Right lobe of liver (tissue), 6 donors: Measurements from ENCODE around the gene TXLNG. TPM values are rescaled to one million over a fixed set of nuclear protein-coding genes. Genes with fewer than 3 reads are reported as not detected.

Experiments used
- ATAC-seq, 4 donors: fragments of 200-7000 bp; cut with Tn5 transposase; one replicate each; pipeline ENCODE4 v1.9.1; 2020; ENCODE audit warnings: mild to moderate bottlenecking in 4 of 4, moderate library complexity in 4 of 4
- DNase-seq, 3 donors: peaks; one replicate each; pipeline ENCODE4 v3.0.0-alpha.2; 2020
- H3K27ac ChIP-seq, 3 donors: fragments of 200-600 bp; one replicate each; pipeline ENCODE4 v1.8.0; 2022
- H3K27me3 ChIP-seq, 2 donors: fragments of 200-600 bp; one replicate each; pipeline ENCODE4 v1.8.0; 2022
- H3K36me3 ChIP-seq, 4 donors: fragments of 200-600 bp; sonication (generic) in 1 of 4; one replicate each; pipeline versions ENCODE4 v1.5.1 to v1.8.0; 2017 to 2022; ENCODE audit warnings: control low read depth in 1 of 4
- H3K4me1 ChIP-seq, 4 donors: fragments of 200-600 bp; sonication (generic) in 1 of 4; one replicate each; pipeline versions ENCODE4 v1.5.1 to v1.8.0; 2017 to 2022; ENCODE audit warnings: control low read depth in 1 of 4
- H3K4me3 ChIP-seq, 3 donors: fragments of 200-600 bp; one replicate each; pipeline ENCODE4 v1.8.0; 2022
- H3K9me3 ChIP-seq, 4 donors: fragments of 200-600 bp; sonication (generic) in 1 of 4; one replicate each; pipeline versions ENCODE4 v1.5.1 to v1.8.0; 2017 to 2022; ENCODE audit warnings: control low read depth in 1 of 4
- CTCF ChIP-seq, 4 donors: fragments of 200-600 bp in 3 of 4; fragments of 450-650 bp in 1 of 4; IDR thresholded peaks; one replicate each; pipeline versions ENCODE4 v1.5.1 to v1.8.0; 2016 to 2022; ENCODE audit warnings: antibody characterized with exemption in 4 of 4, mild to moderate bottlenecking in 2 of 4
- POLR2A ChIP-seq: fragments of 450-650 bp; IDR thresholded peaks from one replicate; pipeline ENCODE4 v1.6.1; 2017; ENCODE audit warnings: antibody characterized with exemption, mild to moderate bottlenecking
- WGBS: methylation state at CpG from one replicate; pipeline ENCODE4 v1.1.6; 2018; ENCODE audit warnings: low coverage, low lambda C conversion rate; ENCODE audit not compliant: insufficient coverage; ENCODE audit errors: missing lambda C conversion rate; 5-methylcytosine and 5-hydroxymethylcytosine counted together
- intact Hi-C, 2 donors: fragments of 100-400 bp; cut with DNase I; formaldehyde crosslinking; loops; one replicate each; pipeline versions ENCODE4 v1.11.2 to v1.14.1; 2022
- small RNA-seq, 2 experiments: library from RNA; depleted of rRNA; stranded (forward); fragments of <200 nt; gene quantifications; one replicate each; pipeline ENCODE3, GENCODE V24; 2016
- total RNA-seq, 6 experiments: library from RNA; depleted of rRNA in 2 of 6; stranded (reverse); fragments of >200 nt in 2 of 6; fragmentation: NEBNext Ultra II Directional in 3 of 6; extraction: Animal tissue kit (Norgen Biotek cat#: 25700) in 3 of 6; gene quantifications; one replicate each; pipeline versions ENCODE4 v1.1.0 to v1.2.4, GENCODE V29; 2016 to 2023
- donor health status: DM: no; HTN: yes; CAD: no.
- donor health status: DM: no; HTN: no; CAD: no.
- donor health status: DM: no; HTN: no; CAD: no.
- donor health status: DM: no; HTN: yes; CAD: no.
- donor health status: DM: no; HTN: yes; CAD: no.

Gene TXLNG
- total RNA-seq, 6 experiments from 2014 or later = 3.9 to 9.3 (median 7.3) TPM

- 10% methylated on average over 25 of the region's 27 CpGs for WGBS
- no peak for TF ChIP-seq POLR2A
- TF ChIP-seq CTCF (IDR thresholded peaks at IDR 0.05) = peak; percentile 51 to 63 (median 58)
- DNase-seq = peak; percentile 59 to 64 (median 61)
- ATAC-seq = peak; percentile 77 to 85 (median 81)
- no peaks in the 10 kb centered on the region for H3K36me3 ChIP-seq
- H3K4me1 ChIP-seq = no peaks in the 10 kb centered on the region
- no peaks in the 10 kb centered on the region for H3K9me3 ChIP-seq
- no peaks in the 10 kb centered on the region for H3K27me3 ChIP-seq
- peak overlapping the region in 2 of 3 donors; percentile 39 to 41 for H3K27ac ChIP-seq
- intact Hi-C loops = no loop called here
- H3K4me3 ChIP-seq = peak overlapping the region; percentile 26 to 53 (median 36)
Observed at GRCh38 chrX:16882702-16883486, 96.6 kb downstream of the TXLNG start.

GRCh38 chrX:16883487-16883804 is 97.2 kb downstream of the TXLNG start:
- DNase-seq = no peak
- Histone ChIP-seq H3K4me1 (no peaks in the 10 kb centered on the region), H3K36me3 (no peaks in the 10 kb centered on the region), H3K4me3 (no peak overlapping the region), H3K27me3 (no peaks in the 10 kb centered on the region), H3K9me3 (no peaks in the 10 kb centered on the region), H3K27ac (peak overlapping the region in 1 of 3 donors; percentile 39)
- ATAC-seq = no peak
- no peak for TF ChIP-seq POLR2A
- TF ChIP-seq CTCF (IDR thresholded peaks at IDR 0.05) = no peak
- intact Hi-C loops = no loop called here
- WGBS = 31% methylated on average over 3 of the region's 3 CpGs

GRCh38 chrX:16885628-16886027 is 99.4 kb downstream of the TXLNG start:
- Histone ChIP-seq H3K4me1 (no peaks in the 10 kb centered on the region), H3K27ac (no peak overlapping the region), H3K4me3 (no peak overlapping the region), H3K27me3 (no peaks in the 10 kb centered on the region), H3K9me3 (no peaks in the 10 kb centered on the region), H3K36me3 (no peaks in the 10 kb centered on the region)
- 64% methylated on average over 1 of the region's 1 CpG for WGBS
- ATAC-seq = no peak
- DNase-seq = no peak
- intact Hi-C loops = no loop called here
- TF ChIP-seq POLR2A (no peak), CTCF (IDR thresholded peaks at IDR 0.05) (no peak)

GRCh38 chrX:16892504-16893362 is 106.5 kb downstream of the TXLNG start:
- H3K27me3 ChIP-seq = no peaks in the 10 kb centered on the region
- ATAC-seq = peak; percentile 88 to 98 (median 96)
- TF ChIP-seq POLR2A (no peak), CTCF (IDR thresholded peaks at IDR 0.05) (peak; percentile 67 to 93 (median 92))
- no peak overlapping the region for H3K4me3 ChIP-seq
- intact Hi-C loops = no loop called here
- H3K27ac ChIP-seq = no peak overlapping the region
- H3K36me3 ChIP-seq = no peaks in the 10 kb centered on the region
- H3K9me3 ChIP-seq = no peaks in the 10 kb centered on the region
- no peaks in the 10 kb centered on the region for H3K4me1 ChIP-seq
- WGBS = 17% methylated on average over 9 of the region's 9 CpGs
- DNase-seq = peak in 2 of 3 donors; percentile 41 to 59

Small RNAs within 50 kb of the gene (small RNA-seq; reads per million reads assigned to genes)
- gene RNU4-6P (0 reads per million in 2 experiments), gene RNU7-56P (0 reads per million in 2 experiments), gene RPL12P49 (0 reads per million in 2 experiments)

Other genes with a start within 250 kb of the TXLNG start
- gene S100G, start 136.3 kb upstream of the TXLNG start, total RNA-seq = not detected
- gene CTPS2, start 73.8 kb upstream of the TXLNG start, total RNA-seq = 10 to 100 TPM in 1 of 6 experiments, 1 to 10 TPM in 5; 5.0 to 10.3 (median 8.8) TPM
- gene SYAP1, start 66.9 kb upstream of the TXLNG start, total RNA-seq = 10 to 100 TPM; 22.5 to 35.7 (median 29.5) TPM
- gene RBBP7, start 83.9 kb downstream of the TXLNG start, total RNA-seq = 10 to 100 TPM; 31.4 to 38.6 (median 33.4) TPM
- gene REPS2, start 160.2 kb downstream of the TXLNG start, total RNA-seq = 10 to 100 TPM in 4 of 6 experiments, 1 to 10 TPM in 2; 6.0 to 16.7 (median 13.1) TPM